Endothelial cell (in vitro differentiated cells): Measurements from ENCODE around the gene PHACTR1. TPM values are rescaled to one million over a fixed set of nuclear protein-coding genes. Genes with fewer than 3 reads are reported as not detected.

Experiments
- DNase-seq: peaks from one replicate; pipeline ENCODE4 v3.0.0; 2021; ENCODE audit warnings: low spot score
- H3K27ac Mint-ChIP-seq: one replicate; pipeline ENCODE4 v1.8.0; 2021; ENCODE audit warnings: mixed read lengths, inconsistent platforms; ENCODE audit not compliant: unreplicated experiment
- H3K27me3 Mint-ChIP-seq: one replicate; pipeline ENCODE4 v1.8.0; 2021; ENCODE audit warnings: mild to moderate bottlenecking, moderate library complexity, mixed read lengths, inconsistent platforms; ENCODE audit not compliant: unreplicated experiment
- H3K36me3 Mint-ChIP-seq: one replicate; pipeline ENCODE4 v1.8.0; 2021; ENCODE audit warnings: mild to moderate bottlenecking, low read depth, mixed read lengths, inconsistent platforms; ENCODE audit not compliant: unreplicated experiment
- H3K4me1 Mint-ChIP-seq: one replicate; pipeline ENCODE4 v1.8.0; 2021; ENCODE audit warnings: mild to moderate bottlenecking, mixed read lengths, inconsistent platforms; ENCODE audit not compliant: unreplicated experiment
- H3K4me3 Mint-ChIP-seq: one replicate; pipeline ENCODE4 v1.8.0; 2021; ENCODE audit warnings: mild to moderate bottlenecking, mixed read lengths, inconsistent platforms; ENCODE audit not compliant: unreplicated experiment
- H3K9me3 Mint-ChIP-seq: one replicate; pipeline ENCODE4 v1.8.0; 2021; ENCODE audit warnings: mixed read lengths, inconsistent platforms; ENCODE audit not compliant: unreplicated experiment
- CTCF ChIP-seq: fragments of 200-600 bp; sonication (generic); IDR thresholded peaks from one replicate; pipeline ENCODE4 v1.5.0; 2021; ENCODE audit warnings: antibody characterized with exemption; ENCODE audit not compliant: unreplicated experiment
- total RNA-seq: library from RNA; stranded (reverse); fragmentation: NEBNext Ultra II Directional; extraction: Animal tissue kit (Norgen Biotek cat#: 25700); gene quantifications from one replicate; pipeline ENCODE4 v1.2.1, GENCODE V29; 2021; ENCODE audit not compliant: unreplicated experiment

PHACTR1 gene
- total RNA-seq, 1 donor from 2014 or later, result 39.9 TPM

- H3K27ac Mint-ChIP-seq, result no peak overlapping the region
- H3K4me1 Mint-ChIP-seq, result peaks cover 3% of the 10 kb centered on the region
- no peak for TF ChIP-seq CTCF
Measured at GRCh38 chr6:13203145-13203544, 486.6 kb downstream of the PHACTR1 start.

GRCh38 chr6:13205106-13205505, 488.5 kb downstream of the PHACTR1 start:
- no peak for DNase-seq
- Mint-ChIP-seq H3K27ac (no peak overlapping the region), H3K4me3 (no peak overlapping the region), H3K4me1 (peaks cover 8% of the 10 kb centered on the region), H3K27me3 (peaks cover 6% of the 10 kb centered on the region), H3K9me3 (no peaks in the 10 kb centered on the region), H3K36me3 (peaks cover 11% of the 10 kb centered on the region)
- no peak for TF ChIP-seq CTCF

More at GRCh38 chr6:13203145-13203544, 486.6 kb downstream of the PHACTR1 start:
- peaks cover 11% of the 10 kb centered on the region for H3K36me3 Mint-ChIP-seq
- no peak overlapping the region for H3K4me3 Mint-ChIP-seq
- H3K27me3 Mint-ChIP-seq, result peaks cover 6% of the 10 kb centered on the region
- no peaks in the 10 kb centered on the region for H3K9me3 Mint-ChIP-seq
- DNase-seq, result no peak

- Mint-ChIP-seq H3K36me3 (peaks cover 15% of the 10 kb centered on the region), H3K27ac (no peak overlapping the region), H3K4me3 (no peak overlapping the region), H3K9me3 (no peaks in the 10 kb centered on the region), H3K4me1 (peaks cover 6% of the 10 kb centered on the region), H3K27me3 (no peaks in the 10 kb centered on the region)
- TF ChIP-seq CTCF, result no peak
- DNase-seq, result no peak
Measured at GRCh38 chr6:13212096-13212495, 495.5 kb downstream of the PHACTR1 start.

- Mint-ChIP-seq H3K4me1 (peaks cover 10% of the 10 kb centered on the region), H3K36me3 (peaks cover 15% of the 10 kb centered on the region), H3K27ac (no peak overlapping the region), H3K27me3 (no peaks in the 10 kb centered on the region), H3K9me3 (no peaks in the 10 kb centered on the region), H3K4me3 (peak overlapping the region; percentile 4)
- no peak for TF ChIP-seq CTCF
- DNase-seq, result no peak
Measured at GRCh38 chr6:13212538-13212937, 496.0 kb downstream of the PHACTR1 start.

- Mint-ChIP-seq H3K9me3 (no peaks in the 10 kb centered on the region), H3K4me3 (no peak overlapping the region), H3K36me3 (peaks cover 18% of the 10 kb centered on the region), H3K4me1 (peaks cover 5% of the 10 kb centered on the region), H3K27me3 (no peaks in the 10 kb centered on the region), H3K27ac (no peak overlapping the region)
- no peak for DNase-seq
- no peak for TF ChIP-seq CTCF
Measured at GRCh38 chr6:13215390-13215789, 498.8 kb downstream of the PHACTR1 start.
